SH-SY5Y (cell line): ENCODE results near the gene HTR5A.

Experiments
- GATA2 ChIP-seq: IDR thresholded peaks from 2 replicates; pipeline ENCODE4 v1.6.1; 2011; ENCODE audit warnings: mild to moderate bottlenecking, low read depth, low read length
- GATA3 ChIP-seq: IDR thresholded peaks from 2 replicates; pipeline ENCODE4 v1.6.1; 2011; ENCODE audit warnings: low read depth, mild to moderate bottlenecking, low read length, moderate library complexity

The HTR5A gene

DNA sequence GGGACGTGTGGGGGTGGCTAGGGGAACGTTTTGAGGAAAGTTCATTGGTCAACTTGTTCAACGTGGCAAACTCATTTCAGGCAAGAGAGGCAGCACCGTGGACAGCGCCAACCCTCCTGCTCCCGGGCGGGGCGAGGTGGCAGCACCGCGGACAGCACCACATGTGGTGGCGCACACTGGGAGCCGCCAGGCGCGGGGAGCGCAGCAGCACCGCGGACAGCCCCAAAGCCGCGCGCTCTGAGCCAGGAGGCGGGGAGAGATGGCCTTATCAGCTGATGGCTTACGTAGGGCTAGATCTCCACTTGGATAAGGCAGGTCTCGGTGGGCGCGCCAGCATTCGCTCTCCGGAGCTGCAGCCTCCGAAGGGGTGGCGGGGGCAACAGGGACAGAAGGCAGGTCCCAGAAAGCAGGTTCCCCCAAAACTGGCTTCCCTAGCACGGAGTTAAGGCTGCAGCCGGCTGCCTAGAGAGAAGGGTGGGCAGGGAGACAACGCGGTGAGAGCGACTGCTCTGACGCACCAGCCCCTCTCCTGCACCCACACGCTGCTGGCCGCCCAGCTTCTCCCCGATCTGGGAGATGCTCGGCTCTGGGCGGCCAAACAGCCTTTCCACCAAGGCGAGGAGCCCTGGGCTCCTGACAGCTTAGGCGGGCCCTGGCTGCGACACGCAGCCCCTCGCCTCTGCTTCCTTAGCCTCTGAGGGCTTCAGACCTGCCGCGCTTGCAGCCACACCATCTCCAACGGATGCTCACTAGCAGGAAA is at the start of gene HTR5A:
Gene HTR5A, plus strand, starts transcription at position 333 of the 760 bp plus-strand sequence. CDS start 576 bp downstream, outside the sequence.
- no peak for TF ChIP-seq GATA3
- TF ChIP-seq GATA2 = 0 out of 2 replicates have a peak, but pooled peaks have one; percentile 28

DNA sequence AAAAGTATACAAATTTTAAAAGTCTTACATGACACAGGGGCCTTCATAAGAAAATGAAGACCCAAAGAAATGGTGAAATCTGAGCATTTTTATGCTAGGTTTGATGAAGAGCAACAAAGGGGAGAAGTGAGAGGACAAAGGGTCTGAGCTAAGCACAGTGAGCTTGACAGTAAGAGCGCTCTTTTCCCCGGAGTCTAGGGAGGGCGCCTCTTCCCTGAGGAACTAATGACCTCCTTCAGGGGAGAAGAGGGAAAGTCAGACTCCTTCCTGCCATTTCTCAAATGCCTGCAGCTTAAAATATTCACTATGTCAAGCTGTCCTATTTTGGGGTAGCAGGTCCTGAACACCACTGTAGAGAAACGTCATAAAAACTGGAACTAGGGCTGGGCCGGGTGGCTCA is 49.1 kb upstream of the HTR5A start:
- TF ChIP-seq GATA2 = no peak
- no peak for TF ChIP-seq GATA3

DNA sequence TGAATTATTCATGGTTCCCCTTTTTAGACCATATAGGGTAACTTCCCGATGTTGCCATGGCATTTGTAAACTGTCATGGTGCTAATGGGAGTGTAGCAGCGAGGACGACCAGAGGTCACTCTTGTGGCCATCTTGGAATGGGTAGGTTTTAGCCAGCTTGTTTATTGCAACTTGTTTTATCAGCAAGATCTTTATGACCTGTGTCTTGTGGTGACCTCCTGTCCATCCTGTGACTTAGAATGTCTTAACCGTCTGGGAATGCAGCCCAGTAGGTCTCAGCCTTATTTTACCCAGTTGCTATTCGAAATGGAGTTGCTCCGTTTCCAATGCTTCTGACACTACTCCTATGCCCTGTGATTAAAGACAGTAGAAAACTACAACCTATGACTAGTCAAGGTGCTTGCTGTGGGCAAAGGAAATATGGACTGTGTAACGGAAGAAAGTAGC is 48.4 kb upstream of the HTR5A start:
- no peak for TF ChIP-seq GATA2
- TF ChIP-seq GATA3 = no peak

DNA sequence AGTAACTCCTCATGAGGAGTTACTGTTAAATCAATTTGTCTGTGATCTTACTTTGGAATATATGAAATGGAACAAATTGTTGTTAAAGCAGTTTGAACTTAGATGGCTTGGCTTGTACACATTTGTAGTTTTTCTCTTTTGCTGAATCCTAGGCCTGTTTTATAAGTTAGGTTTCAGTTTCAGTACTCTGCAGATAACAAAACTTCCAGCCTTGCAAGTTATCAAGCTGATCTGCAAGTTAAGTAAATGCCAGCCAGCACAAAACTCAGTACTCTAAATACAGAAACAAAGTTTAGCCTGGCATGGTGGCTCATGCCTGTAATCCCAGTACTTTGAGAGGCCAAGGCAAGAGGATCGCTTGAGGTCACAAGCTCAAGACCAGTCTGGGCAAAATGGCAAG is 42.2 kb upstream of the HTR5A start:
- no peak for TF ChIP-seq GATA2
- TF ChIP-seq GATA3 = no peak

DNA sequence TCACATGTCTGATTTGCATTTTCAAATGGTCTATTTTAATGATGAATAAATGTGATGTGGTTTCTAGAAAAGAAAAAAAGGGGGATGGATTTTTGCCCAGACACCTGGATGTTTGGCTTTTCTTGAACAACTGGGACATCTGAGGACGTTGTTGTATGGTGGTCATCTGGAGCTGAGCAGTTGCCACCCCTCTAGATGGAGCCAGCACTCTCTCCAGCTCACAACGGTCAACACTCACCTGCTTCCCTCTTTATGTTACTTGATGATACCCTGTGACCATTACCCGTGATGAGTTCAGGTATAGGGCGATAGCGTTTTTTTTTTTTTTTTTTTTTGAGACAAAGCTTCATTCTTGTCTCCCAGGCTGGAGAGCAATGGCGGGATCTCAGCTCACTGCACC is 37.1 kb upstream of the HTR5A start:
- TF ChIP-seq GATA2 (no peak), GATA3 (no peak)

DNA sequence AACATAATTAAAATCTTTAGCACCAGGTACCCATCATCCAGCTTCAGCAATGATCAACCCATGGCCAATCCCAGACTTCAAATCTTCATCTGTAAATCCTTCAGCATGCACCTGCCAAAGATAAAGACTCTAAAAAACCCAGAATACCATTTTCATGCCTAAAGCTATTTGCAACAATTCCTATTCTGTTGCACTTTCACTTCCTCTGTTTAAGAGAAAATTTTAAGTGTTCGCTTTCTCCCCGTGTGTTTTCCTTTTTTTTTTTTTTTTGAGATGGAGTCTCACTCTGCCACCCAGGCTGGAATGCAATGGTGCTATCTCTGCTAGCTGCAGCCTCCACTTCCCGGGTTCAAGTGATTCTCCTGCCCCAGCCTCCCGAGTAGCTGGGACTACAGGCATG is 31.8 kb upstream of the HTR5A start:
- TF ChIP-seq GATA3 (no peak), GATA2 (no peak)

DNA sequence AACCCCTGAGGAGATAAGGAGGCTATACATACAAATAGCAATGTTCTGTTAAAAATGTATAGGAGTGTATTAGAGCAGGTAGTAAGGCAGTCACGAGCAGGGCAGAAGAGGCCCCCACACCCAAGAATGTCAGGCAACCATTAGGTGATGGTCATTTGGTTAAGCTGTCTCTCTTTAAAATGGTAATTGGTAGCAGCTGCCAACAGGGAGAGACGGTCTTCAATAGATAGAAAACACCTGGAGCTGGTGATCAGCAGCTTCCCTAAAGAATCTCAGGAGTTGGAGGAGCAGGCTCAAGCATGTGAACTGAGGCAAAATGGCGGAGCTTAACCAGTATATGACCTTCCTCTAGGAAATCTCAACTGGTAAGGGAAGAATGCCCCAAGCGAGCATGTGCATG is 26.4 kb upstream of the HTR5A start:
- TF ChIP-seq GATA2 (no peak), GATA3 (no peak)

DNA sequence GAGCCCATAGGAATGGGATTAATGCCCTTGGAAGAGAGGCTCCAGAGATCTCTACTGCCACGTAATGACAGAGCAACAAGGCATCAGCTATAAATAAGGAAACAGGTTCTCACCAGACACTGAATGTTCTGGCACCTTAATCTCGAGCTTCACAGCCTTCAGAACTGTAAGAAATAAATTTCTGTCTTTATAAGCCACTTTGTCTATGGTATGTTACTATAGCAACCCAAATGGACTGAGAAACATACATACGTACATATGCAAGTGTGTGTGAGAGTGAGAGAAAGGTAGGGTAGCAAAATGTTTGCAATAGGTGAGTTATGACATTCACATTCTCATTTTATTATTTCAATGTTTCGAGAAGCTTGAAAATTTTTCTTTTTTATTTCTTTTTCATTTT is 22.1 kb upstream of the HTR5A start:
- no peak for TF ChIP-seq GATA3
- TF ChIP-seq GATA2 = no peak

DNA sequence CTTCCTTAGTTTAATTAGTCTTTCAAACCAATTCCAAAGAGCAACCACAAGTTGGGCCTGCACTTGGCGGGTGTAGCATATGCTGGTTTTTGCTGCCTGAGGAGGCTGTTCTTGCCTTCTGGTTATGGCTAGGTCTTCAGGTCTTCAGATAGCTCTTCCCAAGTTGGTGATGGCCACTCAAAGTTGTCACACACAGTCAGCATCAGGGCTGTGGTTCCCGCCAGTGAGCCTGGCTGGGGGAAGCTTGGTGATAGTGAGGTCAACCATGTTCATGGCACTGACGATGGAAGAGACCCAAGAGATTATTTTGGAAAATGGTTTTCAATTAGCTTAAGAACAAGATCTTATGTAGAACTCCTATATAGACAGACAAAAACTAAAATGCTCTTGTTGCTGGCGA is 18.8 kb upstream of the HTR5A start:
- TF ChIP-seq GATA2 = no peak
- no peak for TF ChIP-seq GATA3

DNA sequence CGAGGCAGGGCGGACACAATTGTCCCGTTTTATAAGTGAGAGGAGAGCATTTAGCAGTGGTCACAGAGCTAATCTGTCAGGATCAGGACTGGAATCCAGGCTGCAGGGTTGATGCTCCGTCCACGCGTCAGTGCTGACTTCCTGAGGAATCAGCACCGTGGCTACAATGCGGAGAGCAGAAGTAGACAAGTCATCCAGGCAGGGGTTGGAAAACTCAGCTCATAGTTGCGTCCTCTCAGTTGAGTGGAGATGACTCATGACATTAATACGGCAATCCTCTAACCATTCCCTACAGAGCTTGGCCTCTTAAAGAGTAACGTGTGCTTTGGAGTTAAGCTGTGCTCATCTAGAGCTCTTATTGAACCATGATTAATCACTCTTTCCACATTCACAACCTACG is 17.1 kb upstream of the HTR5A start:
- TF ChIP-seq GATA3 = no peak
- no peak for TF ChIP-seq GATA2

DNA sequence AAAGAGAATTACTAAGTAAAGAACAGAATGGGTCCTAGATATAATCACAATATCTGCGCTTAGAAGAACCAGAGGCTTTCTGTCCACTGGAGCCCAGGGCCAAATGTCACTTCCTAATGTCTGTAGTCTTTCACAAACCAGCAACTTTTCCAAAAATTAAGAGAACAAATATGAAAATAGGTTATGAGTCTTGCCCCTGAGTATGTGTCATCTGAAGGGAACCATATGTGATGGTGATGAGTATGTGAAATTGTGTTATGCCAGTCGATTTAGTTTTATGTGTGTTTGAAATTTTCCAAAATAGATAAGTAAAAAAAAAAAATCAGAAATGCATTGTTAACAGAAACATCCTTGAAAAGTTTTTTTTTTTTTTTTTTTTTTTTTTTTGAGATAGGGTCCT is 15.4 kb upstream of the HTR5A start:
- TF ChIP-seq GATA2 = no peak
- TF ChIP-seq GATA3 = no peak

DNA sequence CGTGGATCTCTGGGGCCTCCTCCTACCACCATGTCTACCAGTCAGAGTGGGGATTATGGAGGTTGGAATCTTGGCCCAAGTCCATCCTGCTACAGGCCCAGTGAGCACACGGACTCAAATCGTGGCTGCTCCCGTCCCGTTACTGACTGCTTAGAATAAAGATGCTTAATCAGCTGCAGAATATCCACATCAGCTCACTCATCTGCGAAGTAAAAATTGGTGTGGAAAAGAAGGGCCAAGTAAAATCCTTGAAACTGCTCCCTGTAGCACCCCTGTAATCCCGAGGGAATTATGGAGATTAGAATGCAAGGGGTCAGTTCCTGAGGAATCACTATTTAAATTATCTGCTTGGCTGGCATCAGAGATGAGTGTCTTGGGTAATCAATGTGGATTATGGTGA is 13.0 kb upstream of the HTR5A start:
- TF ChIP-seq GATA2 = no peak
- no peak for TF ChIP-seq GATA3

DNA sequence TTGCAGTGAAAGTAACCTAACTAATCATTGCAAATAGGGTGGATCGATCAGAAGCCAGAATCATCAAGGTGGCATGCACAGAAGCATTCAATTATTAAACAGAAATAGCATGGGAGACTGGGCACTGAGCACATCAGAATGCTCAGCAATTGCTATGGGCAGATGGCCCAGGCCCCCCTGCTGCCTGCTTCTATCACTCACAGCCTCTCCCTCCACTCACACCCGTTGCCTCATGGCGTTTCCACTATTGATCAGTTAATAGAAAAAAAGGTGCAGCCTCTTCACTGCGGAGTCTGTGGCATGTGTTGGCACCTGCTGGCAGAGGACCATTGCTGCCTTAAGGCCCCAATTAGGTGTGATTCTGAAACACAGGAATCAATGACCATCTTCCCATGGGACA is 11.2 kb upstream of the HTR5A start:
- no peak for TF ChIP-seq GATA3
- TF ChIP-seq GATA2 = no peak

DNA sequence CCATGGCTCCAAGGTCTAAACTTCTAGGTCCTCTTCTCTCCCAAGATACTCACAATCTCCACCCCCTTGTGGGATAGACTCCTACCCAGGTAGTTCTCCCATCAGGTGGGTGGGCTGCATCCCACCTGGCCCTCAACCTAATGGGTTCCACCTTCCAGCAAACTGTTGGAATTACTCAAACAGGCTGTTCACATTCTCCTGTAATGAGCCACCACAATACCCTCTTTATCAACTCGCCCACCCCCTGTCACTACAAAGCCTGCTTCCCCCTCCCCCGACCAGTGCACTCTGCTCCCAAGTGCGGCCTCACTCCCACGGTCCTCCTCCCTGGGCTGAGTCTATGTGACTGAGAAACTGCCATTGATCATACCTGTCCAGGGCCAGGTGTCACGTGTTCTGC is 10.4 kb upstream of the HTR5A start:
- TF ChIP-seq GATA3 (no peak), GATA2 (no peak)

DNA sequence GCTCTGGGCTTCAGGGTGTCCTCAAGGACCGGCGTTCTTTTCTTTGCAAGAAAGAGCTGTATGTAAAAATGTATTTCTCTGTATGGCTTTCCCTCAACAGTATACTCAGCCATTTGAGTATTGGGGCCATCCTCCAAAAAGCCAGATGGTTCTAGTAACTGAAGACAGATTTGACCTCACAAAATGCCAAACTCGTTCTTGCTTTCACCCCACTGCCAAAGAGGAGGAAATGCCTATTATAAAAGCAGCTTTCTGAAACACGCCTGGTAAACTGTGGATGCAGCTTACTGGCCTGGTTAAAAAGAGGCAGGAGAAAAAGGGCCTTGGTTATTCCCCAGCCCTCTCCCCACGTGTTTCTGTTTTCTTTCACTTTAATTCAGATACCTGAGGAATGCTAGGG is 7.7 kb upstream of the HTR5A start:
- no peak for TF ChIP-seq GATA2
- no peak for TF ChIP-seq GATA3
